Lower leg skin (tissue), 4 donors: ENCODE results near the gene PKP4. TPM values are rescaled to one million over a fixed set of nuclear protein-coding genes. Genes with fewer than 3 reads are reported as not detected.

Source experiments
- DNase-seq, 2 donors: peaks; one replicate each; pipeline ENCODE4 v3.0.0-alpha.2; 2019; ENCODE audit warnings: low spot score in 2 of 2
- H3K4me3 ChIP-seq: fragments of 200-600 bp; sonication (generic); 2 replicates; pipeline ENCODE4 v1.5.1; 2017; ENCODE audit warnings: mild to moderate bottlenecking, low read depth; ENCODE audit not compliant: poor library complexity, severe bottlenecking
- CTCF ChIP-seq, 3 donors: fragments of 450-650 bp; IDR thresholded peaks; one replicate each; pipeline ENCODE4 v1.5.1; 2016; ENCODE audit warnings: antibody characterized with exemption in 3 of 3, mild to moderate bottlenecking in 3 of 3, moderate library complexity in 2 of 3
- POLR2A ChIP-seq, 2 donors: fragments of 450-650 bp; IDR thresholded peaks; one replicate each; pipeline ENCODE4 v1.6.1; 2016 to 2017; ENCODE audit warnings: antibody characterized with exemption in 2 of 2, mild to moderate bottlenecking in 1 of 2, moderate library complexity in 1 of 2
- WGBS, 2 donors: methylation state at CpG; one replicate each; pipeline ENCODE4 v1.1.5; 2018; 5-methylcytosine and 5-hydroxymethylcytosine counted together
- intact Hi-C: fragments of 100-400 bp; cut with DNase I; formaldehyde crosslinking; loops from one replicate; pipeline ENCODE4 v1.15.0; 2023; ENCODE audit warnings: low total_unique reads
- total RNA-seq, 4 donors: library from RNA; depleted of rRNA; stranded (reverse); fragments of >200 nt; gene quantifications; one replicate each; pipeline ENCODE4 v1.1.0, GENCODE V29; 2016

Gene PKP4
- total RNA-seq, 4 donors from 2014 or later = 28.0 to 71.0 (median 43.6) TPM

GRCh38 chr2:158491072-158491471 lies 34.3 kb downstream of the PKP4 start:
- no peak for DNase-seq
- intact Hi-C loops = no loop called here
- WGBS, 2 donors = 92 to 96% methylated on average over 4 of the region's 4 CpGs
- TF ChIP-seq POLR2A (IDR thresholded peaks at IDR 0.05) (no peak), CTCF (IDR thresholded peaks at IDR 0.05) (no peak)
- H3K4me3 ChIP-seq = no peak overlapping the region

GRCh38 chr2:158493458-158493857 lies 36.7 kb downstream of the PKP4 start:
- no peak for TF ChIP-seq POLR2A (IDR thresholded peaks at IDR 0.05)
- TF ChIP-seq CTCF (IDR thresholded peaks at IDR 0.05) = no peak
- 82 to 96% methylated on average over 2 of the region's 2 CpGs for WGBS, 2 donors
- DNase-seq = no peak
- intact Hi-C loops = no loop called here
- H3K4me3 ChIP-seq = no peak overlapping the region

GRCh38 chr2:158495175-158495574 lies 38.4 kb downstream of the PKP4 start:
- WGBS, 2 donors = 71 to 75% methylated on average over 5 of the region's 5 CpGs
- DNase-seq = no peak
- H3K4me3 ChIP-seq = no peak overlapping the region
- TF ChIP-seq CTCF (IDR thresholded peaks at IDR 0.05) (no peak), POLR2A (IDR thresholded peaks at IDR 0.05) (no peak)
- intact Hi-C loops = no loop called here

- intact Hi-C loops = no loop called here
- no peak for DNase-seq
- no peak for TF ChIP-seq POLR2A (IDR thresholded peaks at IDR 0.05)
- TF ChIP-seq CTCF (IDR thresholded peaks at IDR 0.05) = no peak
- WGBS, 2 donors = 63 to 65% methylated on average over 3 of the region's 3 CpGs
- H3K4me3 ChIP-seq = no peak overlapping the region
Measured at GRCh38 chr2:158496986-158497385, 40.2 kb downstream of the PKP4 start.

- DNase-seq = no peak
- WGBS, 2 donors = 46 to 63% methylated on average over 1 of the region's 1 CpG
- intact Hi-C loops = no loop called here
- H3K4me3 ChIP-seq = no peak overlapping the region
- TF ChIP-seq CTCF (IDR thresholded peaks at IDR 0.05) (no peak), POLR2A (IDR thresholded peaks at IDR 0.05) (no peak)
Measured at GRCh38 chr2:158497486-158497885, 40.7 kb downstream of the PKP4 start.

- no peak overlapping the region for H3K4me3 ChIP-seq
- no peak for DNase-seq
- intact Hi-C loops = no loop called here
- TF ChIP-seq CTCF (IDR thresholded peaks at IDR 0.05) (no peak), POLR2A (IDR thresholded peaks at IDR 0.05) (no peak)
Measured at GRCh38 chr2:158498043-158498748, 41.4 kb downstream of the PKP4 start.
